GM12801 (cell line): Measurements from ENCODE around the gene MTA1.

Experiments
- CTCF ChIP-seq: IDR thresholded peaks from one replicate; pipeline ENCODE4 v1.5.1; 2011; ENCODE audit warnings: control low read depth; ENCODE audit not compliant: insufficient read length; ENCODE audit errors: extremely low read depth

The MTA1 gene

GRCh38 chr14:105476831-105477659 is 57.4 kb downstream of the MTA1 start:
- no peak for TF ChIP-seq CTCF

- no peak for TF ChIP-seq CTCF
Observed at GRCh38 chr14:105477660-105478397, 58.2 kb downstream of the MTA1 start.

GRCh38 chr14:105478398-105479251 is 59.0 kb downstream of the MTA1 start:
- no peak for TF ChIP-seq CTCF

- TF ChIP-seq CTCF = no peak
Observed at GRCh38 chr14:105479431-105480158, 60.0 kb downstream of the MTA1 start.

GRCh38 chr14:105480199-105480746 is 60.6 kb downstream of the MTA1 start:
- no peak for TF ChIP-seq CTCF

GRCh38 chr14:105480807-105481801 is 61.5 kb downstream of the MTA1 start:
- TF ChIP-seq CTCF = peak; percentile 48
